HG03558 (cell line): ENCODE results near the gene RGS19.

Experiments
- ATAC-seq: cut with Tn5 transposase; IDR thresholded peaks from one replicate; pipeline ENCODE4 v1.9.1; 2021; ENCODE audit warnings: moderate number of reproducible peaks; ENCODE audit not compliant: unreplicated experiment; ENCODE audit errors: extremely low read depth

The RGS19 gene

GRCh38 chr20:64037498-64038213 lies 41.7 kb downstream of the RGS19 start:
- no peak for ATAC-seq

- no peak for ATAC-seq
Measured at GRCh38 chr20:64037199-64037497, 42.2 kb downstream of the RGS19 start.

GRCh38 chr20:64036346-64037198 lies 42.7 kb downstream of the RGS19 start:
- ATAC-seq: no peak

GRCh38 chr20:64035933-64036345 lies 43.4 kb downstream of the RGS19 start, which contains the start of gene C20orf204:
Gene C20orf204, plus strand, starts transcription at chr20:64036182. Its CDS starts 142 bp downstream, at chr20:64036324.
- no peak for ATAC-seq

- no peak for ATAC-seq
Measured at GRCh38 chr20:64035066-64035932, 44.0 kb downstream of the RGS19 start.

- no peak for ATAC-seq
Measured at GRCh38 chr20:64033981-64034493, 45.3 kb downstream of the RGS19 start.

GRCh38 chr20:64032706-64033624 lies 46.4 kb downstream of the RGS19 start:
- ATAC-seq: no peak

- ATAC-seq: no peak
Measured at GRCh38 chr20:64031822-64032314, 47.5 kb downstream of the RGS19 start.

GRCh38 chr20:64030371-64031134 lies 48.8 kb downstream of the RGS19 start:
- no peak for ATAC-seq

GRCh38 chr20:64029293-64030117 lies 49.8 kb downstream of the RGS19 start:
- no peak for ATAC-seq

GRCh38 chr20:64027981-64028685 lies 51.2 kb downstream of the RGS19 start:
- no peak for ATAC-seq

- ATAC-seq: no peak
Measured at GRCh38 chr20:64025826-64026412, 53.4 kb downstream of the RGS19 start.

- no peak for ATAC-seq
Measured at GRCh38 chr20:64025101-64025825, 54.1 kb downstream of the RGS19 start.

GRCh38 chr20:64024141-64024990 lies 55.0 kb downstream of the RGS19 start:
- no peak for ATAC-seq
